Bladder microvascular endothelial cell (primary cell): ENCODE data around the gene OSCAR. TPM values are rescaled to one million over a fixed set of nuclear protein-coding genes. Genes with fewer than 3 reads are reported as not detected.

Experiments
- total RNA-seq: library from RNA; depleted of rRNA; stranded (reverse); fragments of >200 nt; gene quantifications from 2 replicates; pipeline ENCODE4 v1.2.3, GENCODE V29; 2014

The OSCAR gene
- not detected in 2 replicates for total RNA-seq

GRCh38 chr19:54100561-54100960, at the start of gene OSCAR:
TSS of gene OSCAR (minus strand) at chr19:54100803. CDS start at chr19:54100792, 11 bp downstream.

GRCh38 chr19:54137699-54138488, 37.3 kb upstream of the OSCAR start, which contains the start of gene CNOT3:
TSS of gene CNOT3 (plus strand) at chr19:54137762. CDS start at chr19:54142979, 5,217 bp downstream.

GRCh38 chr19:54115109-54116063, 14.8 kb upstream of the OSCAR start, which contains the start of the genes PRPF31 and TFPT:
TSS of gene PRPF31 (plus strand) at chr19:54115754. CDS start at chr19:54118279, 2,525 bp downstream.
TSS of gene TFPT (minus strand) at chr19:54115657. CDS start at chr19:54115269, 388 bp downstream.

GRCh38 chr19:54102421-54103169, 2.0 kb upstream of the OSCAR start, which contains the start of gene NDUFA3:
TSS of gene NDUFA3 (plus strand) at chr19:54102855. CDS start at chr19:54102879, 24 bp downstream.

GRCh38 chr19:54081032-54081431, 19.6 kb downstream of the OSCAR start, which contains the start of gene TARM1:
TSS of gene TARM1 (minus strand) at chr19:54081365. CDS start at chr19:54081340, 25 bp downstream.

GRCh38 chr19:54063350-54064116, 37.1 kb downstream of the OSCAR start, which contains the start of gene VSTM1:
TSS of gene VSTM1 (minus strand) at chr19:54063897. CDS start at chr19:54063777, 120 bp downstream.

Other genes starting within 250 kb of the OSCAR start
- gene MYADM, start 232.9 kb downstream of the OSCAR start, total RNA-seq: 5.0 and 15.9 TPM in 2 replicates
- not detected in 2 replicates for gene PRKCG, start 218.6 kb downstream of the OSCAR start, total RNA-seq
- gene CACNG7, start 191.5 kb downstream of the OSCAR start, total RNA-seq: not detected in 2 replicates
- 0.16 and 0.19 TPM in 2 replicates for gene CACNG8, start 137.9 kb downstream of the OSCAR start, total RNA-seq
- 0.25 and 0.81 TPM in 2 replicates for gene CACNG6, start 109.2 kb downstream of the OSCAR start, total RNA-seq
- gene VSTM1, start 36.9 kb downstream of the OSCAR start, total RNA-seq: not detected in 2 replicates
- gene TARM1, start 19.4 kb downstream of the OSCAR start, total RNA-seq: not detected in 2 replicates
- gene NDUFA3, start 2.1 kb upstream of the OSCAR start, total RNA-seq: 10.0 and 15.7 TPM in 2 replicates
- gene TFPT, start 14.9 kb upstream of the OSCAR start, total RNA-seq: 25.4 and 32.9 TPM in 2 replicates
- gene PRPF31, start 15.0 kb upstream of the OSCAR start, total RNA-seq: 67.8 and 80.6 TPM in 2 replicates
- gene CNOT3, start 37.0 kb upstream of the OSCAR start, total RNA-seq: 7.0 and 26.7 TPM in 2 replicates
- 5.8 and 6.4 TPM in 2 replicates for gene LENG1, start 58.9 kb upstream of the OSCAR start, total RNA-seq
- gene TMC4, start 72.4 kb upstream of the OSCAR start, total RNA-seq: under 0.01 and 0.19 TPM in 2 replicates
- 31.6 and 32.2 TPM in 2 replicates for gene MBOAT7, start 88.8 kb upstream of the OSCAR start, total RNA-seq
- 25.9 and 35.8 TPM in 2 replicates for gene TSEN34, start 90.5 kb upstream of the OSCAR start, total RNA-seq
- gene RPS9, start 100.1 kb upstream of the OSCAR start, total RNA-seq: 2,062 and 3,264 TPM in 2 replicates
- gene LILRB3, start 122.2 kb upstream of the OSCAR start, total RNA-seq: not detected in 2 replicates
- gene LILRA6, start 142.0 kb upstream of the OSCAR start, total RNA-seq: not detected in 2 replicates
- gene LILRB5, start 156.5 kb upstream of the OSCAR start, total RNA-seq: not detected in 2 replicates
- gene LILRB2, start 180.3 kb upstream of the OSCAR start, total RNA-seq: not detected in 2 replicates
- gene LILRA5, start 212.4 kb upstream of the OSCAR start, total RNA-seq: not detected in 2 replicates
- gene LILRA4, start 238.4 kb upstream of the OSCAR start, total RNA-seq: not detected in 2 replicates